Right atrium auricular region (tissue), 2 donors: ENCODE results near the gene CEP350. TPM values are rescaled to one million over a fixed set of nuclear protein-coding genes. Genes with fewer than 3 reads are reported as not detected.
"Not testable (repeated sequence)": the region's sequence is repeated elsewhere in the genome, so short reads cannot be mapped to it uniquely, and the experiment has no call there.

Experiments
- DNase-seq: peaks from one replicate; pipeline ENCODE4 v3.0.0-alpha.2; 2019; ENCODE audit warnings: low spot score
- H3K27ac ChIP-seq, 2 donors: fragments of 200-600 bp; sonication (generic); 1 replicate in 1 of 2; 2 replicates in 1 of 2; pipeline ENCODE4 v1.5.1; 2016 to 2019
- H3K27me3 ChIP-seq, 2 donors: fragments of 200-600 bp; sonication (generic); one replicate each; pipeline versions ENCODE4 v1.5.1 to v1.6.0; 2017 to 2019
- H3K36me3 ChIP-seq: fragments of 200-600 bp; sonication (generic); one replicate; pipeline ENCODE4 v1.5.1; 2016
- H3K4me1 ChIP-seq, 2 donors: fragments of 200-600 bp; sonication (generic); one replicate each; pipeline versions ENCODE4 v1.5.1 to v1.6.0; 2017 to 2019
- H3K4me3 ChIP-seq, 2 donors: fragments of 200-600 bp; sonication (generic); 1 replicate in 1 of 2; 2 replicates in 1 of 2; pipeline ENCODE4 v1.5.1; 2017 to 2019; ENCODE audit warnings: mild to moderate bottlenecking in 1 of 2, moderate library complexity in 1 of 2
- H3K9me3 ChIP-seq, 2 donors: fragments of 200-600 bp; sonication (generic); one replicate each; pipeline ENCODE4 v1.5.1; 2019
- total RNA-seq, 2 donors: library from RNA; depleted of rRNA; stranded (reverse); fragments of >200 nt; gene quantifications; one replicate each; pipeline ENCODE4 v1.1.0, GENCODE V29; 2016
- TF ChIP-seq, protein P1 (sequence below), 2 donors: fragments of 200-600 bp; sonication (generic); IDR thresholded peaks; one replicate each; pipeline ENCODE4 v1.5.1; 2019; ENCODE audit warnings: antibody characterized with exemption in 2 of 2

CEP350 gene
- total RNA-seq, 2 donors from 2014 or later = 55.3 to 56.1 TPM

DNA sequence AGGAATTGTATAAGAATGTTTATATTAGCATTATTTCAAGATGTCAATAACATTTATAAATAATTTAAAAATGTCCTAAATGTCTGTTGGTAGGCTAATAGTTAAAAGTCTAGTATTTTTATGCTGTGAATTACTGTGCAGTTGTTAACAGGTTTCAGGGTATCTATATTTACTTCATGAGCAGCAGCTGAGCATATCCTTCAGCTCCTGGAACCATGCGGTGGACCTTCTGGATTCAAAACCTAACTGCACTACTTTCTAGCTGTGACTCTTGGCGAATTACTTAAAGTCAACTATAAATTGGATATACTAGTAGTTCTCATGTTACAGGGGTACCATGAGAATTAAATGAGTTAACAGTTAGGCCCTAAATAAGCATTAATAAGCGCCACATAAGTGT is 3.7 kb downstream of the CEP350 start:
- Histone ChIP-seq H3K27me3 (no peaks in the 10 kb centered on the region), H3K9me3 (no peaks in the 10 kb centered on the region), H3K4me1 (peaks cover 0 to 31% of the 10 kb centered on the region in 2 donors), H3K4me3 (no peak overlapping the region), H3K36me3 (no peaks in the 10 kb centered on the region), H3K27ac (no peak overlapping the region)
- no peak for DNase-seq
- TF ChIP-seq, protein P1, sequence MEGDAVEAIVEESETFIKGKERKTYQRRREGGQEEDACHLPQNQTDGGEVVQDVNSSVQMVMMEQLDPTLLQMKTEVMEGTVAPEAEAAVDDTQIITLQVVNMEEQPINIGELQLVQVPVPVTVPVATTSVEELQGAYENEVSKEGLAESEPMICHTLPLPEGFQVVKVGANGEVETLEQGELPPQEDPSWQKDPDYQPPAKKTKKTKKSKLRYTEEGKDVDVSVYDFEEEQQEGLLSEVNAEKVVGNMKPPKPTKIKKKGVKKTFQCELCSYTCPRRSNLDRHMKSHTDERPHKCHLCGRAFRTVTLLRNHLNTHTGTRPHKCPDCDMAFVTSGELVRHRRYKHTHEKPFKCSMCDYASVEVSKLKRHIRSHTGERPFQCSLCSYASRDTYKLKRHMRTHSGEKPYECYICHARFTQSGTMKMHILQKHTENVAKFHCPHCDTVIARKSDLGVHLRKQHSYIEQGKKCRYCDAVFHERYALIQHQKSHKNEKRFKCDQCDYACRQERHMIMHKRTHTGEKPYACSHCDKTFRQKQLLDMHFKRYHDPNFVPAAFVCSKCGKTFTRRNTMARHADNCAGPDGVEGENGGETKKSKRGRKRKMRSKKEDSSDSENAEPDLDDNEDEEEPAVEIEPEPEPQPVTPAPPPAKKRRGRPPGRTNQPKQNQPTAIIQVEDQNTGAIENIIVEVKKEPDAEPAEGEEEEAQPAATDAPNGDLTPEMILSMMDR (IDR thresholded peaks at IDR 0.05) = no peak

DNA sequence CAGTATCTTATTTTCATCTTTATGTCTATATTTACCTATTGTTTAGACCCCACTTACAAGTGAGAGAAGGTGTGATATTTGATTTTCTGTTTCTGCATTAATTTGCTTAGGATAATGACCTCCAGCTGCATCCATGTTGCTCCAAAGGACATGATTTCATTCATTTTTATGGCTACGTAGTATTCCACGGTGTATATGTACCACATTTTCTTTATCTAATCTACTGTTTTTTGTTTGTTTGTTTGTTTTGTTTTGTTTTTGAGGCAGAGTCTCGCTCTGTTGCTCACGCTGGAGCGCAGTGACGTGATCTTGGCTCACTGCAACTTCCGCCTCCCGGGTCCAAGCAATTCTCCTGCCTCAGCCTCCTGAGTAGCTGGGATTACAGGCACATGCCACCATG is 7.6 kb downstream of the CEP350 start:
- not testable (repeated sequence) for DNase-seq, H3K27ac ChIP-seq

DNA sequence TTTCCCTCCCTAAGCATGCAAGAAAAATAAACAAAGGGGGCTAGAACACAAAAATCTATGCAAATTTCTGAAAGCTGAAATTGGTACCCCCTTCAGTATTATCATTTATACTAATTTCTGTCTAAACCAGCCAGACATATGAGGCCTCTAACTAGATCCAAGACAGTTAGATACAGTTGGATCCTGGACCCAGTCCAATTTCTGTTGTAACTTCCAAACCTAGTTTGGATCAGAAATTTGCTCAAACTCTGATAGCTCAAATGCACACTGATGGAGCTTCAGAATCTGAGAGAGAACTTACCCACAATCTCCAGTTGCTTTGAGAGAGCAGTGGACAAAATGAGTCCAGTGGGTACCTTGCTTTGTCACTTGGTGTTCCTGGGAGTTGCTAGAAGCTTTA is 11.9 kb downstream of the CEP350 start:
- no peak for DNase-seq
- Histone ChIP-seq H3K36me3 (no peaks in the 10 kb centered on the region), H3K27me3 (no peaks in the 10 kb centered on the region), H3K9me3 (no peaks in the 10 kb centered on the region), H3K4me3 (no peak overlapping the region), H3K4me1 (peaks cover 0 to 35% of the 10 kb centered on the region in 2 donors), H3K27ac (no peak overlapping the region)
- TF ChIP-seq, protein P1 (IDR thresholded peaks at IDR 0.05) = no peak

More for the DNA sequence above, 7.6 kb downstream of the CEP350 start:
- H3K4me1 ChIP-seq = peaks cover 0 to 23% of the 10 kb centered on the region in 2 donors
- not testable (repeated sequence) for H3K27me3 ChIP-seq, H3K4me3 ChIP-seq, H3K36me3 ChIP-seq, H3K9me3 ChIP-seq

DNA sequence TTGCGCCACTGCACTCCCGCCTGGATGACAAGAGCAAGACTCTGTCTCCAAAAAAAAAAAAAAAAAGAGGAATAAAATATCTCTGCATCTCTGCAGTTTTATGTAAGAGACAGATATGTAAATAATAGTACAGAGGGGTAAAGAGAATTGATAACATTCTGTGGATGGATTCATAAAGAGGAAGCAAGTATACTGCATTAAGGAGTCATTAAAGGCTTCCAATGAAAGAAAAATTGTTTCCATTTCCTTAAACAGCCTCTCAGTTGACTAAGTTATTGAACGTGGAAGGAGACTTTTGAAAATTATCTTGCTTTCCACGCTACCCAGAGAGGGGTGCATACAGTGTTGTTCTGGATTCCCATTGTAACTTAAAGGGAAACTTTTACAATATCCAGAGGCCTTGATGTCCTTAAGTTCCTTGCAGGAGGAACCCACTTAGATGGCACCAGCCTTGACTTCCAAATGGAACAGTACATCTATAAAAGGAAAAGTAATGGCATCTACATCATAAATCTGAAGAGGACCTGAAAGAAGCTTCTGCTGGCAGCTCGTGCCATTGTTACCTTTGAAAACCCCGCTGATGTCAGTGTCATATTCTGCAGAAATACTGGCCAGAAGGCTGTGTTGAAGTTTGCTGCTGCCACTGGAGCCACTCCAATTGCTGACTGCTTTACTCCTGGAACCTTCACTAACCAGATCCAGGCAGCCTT is 13.8 kb downstream of the CEP350 start:
- Histone ChIP-seq H3K27me3 (no peaks in the 10 kb centered on the region), H3K36me3 (no peaks in the 10 kb centered on the region), H3K27ac (peak overlapping the region; percentile 78 to 85), H3K4me1 (peaks cover 0 to 46% of the 10 kb centered on the region in 2 donors), H3K4me3 (no peak overlapping the region), H3K9me3 (no peaks in the 10 kb centered on the region)
- TF ChIP-seq, protein P1 (IDR thresholded peaks at IDR 0.05) = no peak
- DNase-seq = no peak

DNA sequence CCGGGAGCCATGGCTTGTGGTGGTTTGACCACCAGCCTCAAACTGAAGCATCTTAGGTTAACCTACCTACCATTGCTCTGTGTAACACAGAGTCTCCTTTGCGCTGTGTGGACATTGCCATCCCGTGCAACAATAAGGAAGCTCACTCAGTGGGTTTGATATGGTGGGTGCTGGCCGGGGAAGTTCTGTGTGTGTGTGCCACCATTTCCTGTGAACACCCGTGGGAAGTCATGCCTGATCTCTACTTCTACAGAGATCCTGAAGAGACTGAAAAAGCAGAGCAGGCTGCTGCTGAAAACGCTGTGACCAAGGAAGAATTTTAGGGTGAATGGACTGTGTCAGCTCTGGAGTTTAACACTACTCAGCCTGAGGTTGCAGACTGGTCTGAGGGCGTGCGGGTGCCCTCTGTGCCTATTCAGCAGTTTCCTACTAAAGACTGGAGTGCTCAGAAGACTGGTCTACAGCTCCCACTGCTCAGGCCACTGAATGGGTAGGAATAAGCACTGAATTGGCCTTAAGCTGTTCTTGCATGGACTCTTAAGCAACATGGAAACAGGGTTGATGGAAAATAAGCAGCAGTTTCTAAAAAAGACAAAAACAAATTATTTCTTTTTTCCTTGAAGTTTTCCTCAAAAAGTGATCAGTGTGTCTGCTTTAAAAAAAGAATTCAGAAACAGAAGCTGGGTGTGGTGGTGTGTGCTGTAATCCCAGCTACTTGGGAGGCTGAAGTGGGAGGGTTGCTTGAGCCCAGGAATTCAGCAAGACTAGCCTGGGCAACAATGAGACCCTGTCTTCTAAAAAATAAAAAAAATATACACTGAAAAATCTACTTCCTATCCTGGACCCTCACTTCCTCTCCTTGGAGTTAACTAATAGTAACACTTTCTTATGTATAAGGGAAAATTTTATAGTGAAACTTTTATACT is 14.6 kb downstream of the CEP350 start:
- Histone ChIP-seq H3K27ac (peak overlapping the region; percentile 78 to 85), H3K4me1 (peaks cover 0 to 44% of the 10 kb centered on the region in 2 donors), H3K36me3 (no peaks in the 10 kb centered on the region), H3K4me3 (no peak overlapping the region), H3K9me3 (no peaks in the 10 kb centered on the region), H3K27me3 (no peaks in the 10 kb centered on the region)
- no peak for DNase-seq
- TF ChIP-seq, protein P1 (IDR thresholded peaks at IDR 0.05) = no peak

DNA sequence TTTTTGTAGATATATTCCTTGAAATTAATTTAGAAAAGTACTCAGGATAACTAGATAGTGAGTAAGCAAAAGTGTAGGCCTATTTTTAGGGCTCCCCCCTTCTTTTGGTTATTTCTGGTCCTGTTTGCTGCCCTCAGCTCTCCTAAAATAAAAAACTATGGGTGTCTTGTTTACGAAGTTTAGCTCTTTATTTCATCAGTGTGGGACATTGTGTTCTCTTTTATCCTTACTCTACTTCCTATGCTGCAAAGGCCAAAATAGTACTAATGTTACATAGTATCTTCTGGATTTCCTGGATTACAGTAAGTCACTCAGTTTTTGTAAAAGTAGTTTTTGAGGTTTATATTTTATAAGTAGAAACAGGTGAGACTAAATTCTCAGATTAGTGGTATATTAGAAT is 15.4 kb downstream of the CEP350 start:
- TF ChIP-seq, protein P1 (IDR thresholded peaks at IDR 0.05) = no peak
- Histone ChIP-seq H3K4me3 (no peak overlapping the region), H3K36me3 (no peaks in the 10 kb centered on the region), H3K9me3 (no peaks in the 10 kb centered on the region), H3K27me3 (no peaks in the 10 kb centered on the region), H3K4me1 (peaks cover 0 to 39% of the 10 kb centered on the region in 2 donors), H3K27ac (peak overlapping the region; percentile 78 to 85)
- DNase-seq = no peak
